ENCODE measurements around the gene FANCE. TPM values are rescaled to one million over a fixed set of nuclear protein-coding genes. Genes with fewer than 3 reads are reported as not detected.
A peak's percentile ranks its signal among the peaks of the same experiment; 100 is the strongest.

Gene FANCE
- total RNA-seq, 4 donors from 2014 or later = 2.6 to 5.0 (median 3.8) TPM

- peaks cover 0 to 67% (median 0%) of the 10 kb centered on the region in 3 donors for H3K4me1 ChIP-seq
- H3K9me3 ChIP-seq = no peaks in the 10 kb centered on the region
- no peak overlapping the region for H3K4me3 ChIP-seq
- H3K36me3 ChIP-seq = peaks cover 0 to 87% of the 10 kb centered on the region in 2 donors
- ATAC-seq = no peak
- TF ChIP-seq EP300 (IDR thresholded peaks at IDR 0.05) = no peak
- TF ChIP-seq, protein P1, sequence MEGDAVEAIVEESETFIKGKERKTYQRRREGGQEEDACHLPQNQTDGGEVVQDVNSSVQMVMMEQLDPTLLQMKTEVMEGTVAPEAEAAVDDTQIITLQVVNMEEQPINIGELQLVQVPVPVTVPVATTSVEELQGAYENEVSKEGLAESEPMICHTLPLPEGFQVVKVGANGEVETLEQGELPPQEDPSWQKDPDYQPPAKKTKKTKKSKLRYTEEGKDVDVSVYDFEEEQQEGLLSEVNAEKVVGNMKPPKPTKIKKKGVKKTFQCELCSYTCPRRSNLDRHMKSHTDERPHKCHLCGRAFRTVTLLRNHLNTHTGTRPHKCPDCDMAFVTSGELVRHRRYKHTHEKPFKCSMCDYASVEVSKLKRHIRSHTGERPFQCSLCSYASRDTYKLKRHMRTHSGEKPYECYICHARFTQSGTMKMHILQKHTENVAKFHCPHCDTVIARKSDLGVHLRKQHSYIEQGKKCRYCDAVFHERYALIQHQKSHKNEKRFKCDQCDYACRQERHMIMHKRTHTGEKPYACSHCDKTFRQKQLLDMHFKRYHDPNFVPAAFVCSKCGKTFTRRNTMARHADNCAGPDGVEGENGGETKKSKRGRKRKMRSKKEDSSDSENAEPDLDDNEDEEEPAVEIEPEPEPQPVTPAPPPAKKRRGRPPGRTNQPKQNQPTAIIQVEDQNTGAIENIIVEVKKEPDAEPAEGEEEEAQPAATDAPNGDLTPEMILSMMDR (IDR thresholded peaks at IDR 0.05) = no peak
- no peak for TF ChIP-seq POLR2A (IDR thresholded peaks at IDR 0.05)
- TF ChIP-seq POLR2AphosphoS5 (IDR thresholded peaks at IDR 0.05) = no peak
- peak overlapping the region in 2 of 4 donors; percentile 26 to 33 for H3K27ac ChIP-seq
- no peaks in the 10 kb centered on the region for H3K27me3 ChIP-seq
- WGBS, 2 donors (ENCODE audit: low coverage in 1 of 2) = 71% methylated on average over 3 of the region's 9 CpGs; no CpG with 5 or more reads in 1 of the 2 donors
These were observed 21.1 kb downstream of the FANCE start for GRCh38 chr6:35473075-35473849.

DNA sequence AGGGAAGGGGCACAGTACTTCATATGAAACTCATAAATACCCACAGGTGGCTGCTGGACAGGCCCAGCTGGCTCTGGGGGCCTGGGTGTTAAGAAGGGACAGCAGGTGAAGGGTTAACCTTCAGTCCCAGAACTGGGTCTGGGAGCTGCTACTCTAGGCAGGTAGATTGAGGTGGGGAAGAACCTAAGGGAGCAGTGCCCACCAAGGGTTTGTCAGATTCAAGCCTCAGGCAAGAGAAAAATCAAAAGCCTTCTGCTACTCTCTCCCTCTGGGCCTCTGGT lies 21.7 kb downstream of the FANCE start:
- TF ChIP-seq POLR2A (IDR thresholded peaks at IDR 0.05) = no peak
- TF ChIP-seq, protein P1 (IDR thresholded peaks at IDR 0.05) = no peak
- TF ChIP-seq EP300 (IDR thresholded peaks at IDR 0.05) = no peak
- TF ChIP-seq POLR2AphosphoS5 (IDR thresholded peaks at IDR 0.05) = no peak
- peaks cover 0 to 92% of the 10 kb centered on the region in 2 donors for H3K36me3 ChIP-seq
- H3K4me1 ChIP-seq = peaks cover 0 to 62% (median 0%) of the 10 kb centered on the region in 3 donors

DNA sequence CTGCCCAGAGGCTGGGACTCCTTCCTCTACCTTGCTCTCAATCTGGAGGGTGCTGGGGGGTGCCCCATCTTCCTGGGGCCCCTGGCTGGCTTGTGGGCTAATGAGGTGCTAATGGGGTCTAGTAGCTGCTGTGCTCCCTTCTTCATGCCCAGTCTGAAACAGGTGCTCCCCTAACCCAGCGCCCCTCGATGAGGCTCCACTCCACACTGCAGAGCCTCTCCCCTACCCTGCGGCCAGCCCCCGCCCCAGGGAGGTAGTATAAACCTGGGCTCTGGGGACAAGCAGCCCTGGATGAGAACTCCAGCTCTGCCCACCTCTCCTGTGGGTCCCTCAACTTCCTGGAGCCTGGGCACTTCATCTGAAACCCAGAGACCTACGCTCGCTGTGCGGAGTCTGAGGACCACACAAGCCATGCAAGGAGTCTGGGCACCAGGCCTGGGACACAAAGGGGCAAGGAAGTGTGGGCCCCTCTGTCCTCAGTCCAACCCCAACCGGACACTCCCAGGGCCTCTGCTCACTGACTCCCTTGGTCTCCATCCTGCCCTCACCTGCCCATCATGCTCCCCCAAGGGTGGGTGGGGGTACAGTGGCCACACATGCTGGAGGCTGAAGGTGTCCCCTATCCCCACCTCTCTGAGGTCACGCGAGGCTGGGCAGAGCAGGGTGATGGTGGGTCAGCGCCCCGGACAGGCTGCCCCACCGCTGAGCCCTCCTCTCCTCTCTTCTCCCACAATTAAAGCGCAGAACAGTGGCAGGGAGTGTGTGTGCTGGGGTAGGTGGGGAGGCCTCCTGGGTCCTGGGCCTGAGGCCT lies 22.2 kb downstream of the FANCE start:
- Histone ChIP-seq H3K27me3 (no peaks in the 10 kb centered on the region), H3K9me3 (no peaks in the 10 kb centered on the region), H3K4me1 (peaks cover 0 to 56% (median 0%) of the 10 kb centered on the region in 3 donors), H3K4me3 (no peak overlapping the region), H3K36me3 (peaks cover 0 to 98% of the 10 kb centered on the region in 2 donors), H3K27ac (peak overlapping the region in 3 of 4 donors; percentile 8 to 34 (median 33))
- no CpG with 5 or more reads among the region's 14 CpGs for WGBS, 2 donors (ENCODE audit: low coverage in 1 of 2)
- ATAC-seq = no peak
- TF ChIP-seq, protein P1 (IDR thresholded peaks at IDR 0.05) = no peak
- TF ChIP-seq POLR2A (IDR thresholded peaks at IDR 0.05) (no peak), POLR2AphosphoS5 (IDR thresholded peaks at IDR 0.05) (peak; percentile 54)

More for the DNA sequence above, 21.7 kb downstream of the FANCE start:
- Histone ChIP-seq H3K4me3 (no peak overlapping the region), H3K9me3 (no peaks in the 10 kb centered on the region), H3K27ac (peak overlapping the region in 3 of 4 donors; percentile 8 to 34 (median 33)), H3K27me3 (no peaks in the 10 kb centered on the region)
- ATAC-seq = no peak

GRCh38 chr6:35474942-35475570 lies 22.9 kb downstream of the FANCE start:
- no peaks in the 10 kb centered on the region for H3K27me3 ChIP-seq
- ATAC-seq = no peak
- H3K9me3 ChIP-seq = no peaks in the 10 kb centered on the region
- no peak overlapping the region for H3K4me3 ChIP-seq
- peaks cover 0 to 49% (median 0%) of the 10 kb centered on the region in 3 donors for H3K4me1 ChIP-seq
- peak overlapping the region in 2 of 4 donors; percentile 18 to 34 for H3K27ac ChIP-seq
- 63% methylated on average over 7 of the region's 20 CpGs; no CpG with 5 or more reads in 1 of the 2 donors for WGBS, 2 donors (ENCODE audit: low coverage in 1 of 2)
- H3K36me3 ChIP-seq = peaks cover 0 to 100% of the 10 kb centered on the region in 2 donors
- no peak for TF ChIP-seq POLR2AphosphoS5 (IDR thresholded peaks at IDR 0.05)
- TF ChIP-seq EP300 (IDR thresholded peaks at IDR 0.05) = no peak
- TF ChIP-seq POLR2A (IDR thresholded peaks at IDR 0.05) = no peak
- TF ChIP-seq, protein P1 (IDR thresholded peaks at IDR 0.05) = no peak

Data from gastroesophageal sphincter (tissue), 4 donors.